PC-3 (cell line): ENCODE measurements around the gene S100A16.

Source experiments
- CTCF ChIP-seq: fragments of 300-600 bp; sonication (generic); conservative IDR thresholded peaks from 2 replicates; pipeline ENCODE4 v1.5.1; 2017; ENCODE audit warnings: antibody characterized with exemption, low read depth, mild to moderate bottlenecking, low read length
- EZH2 ChIP-seq: fragments of 300-600 bp; sonication (generic); IDR thresholded peaks from one replicate; pipeline ENCODE4 v1.6.1; 2017; ENCODE audit warnings: antibody characterized with exemption, mild to moderate bottlenecking, low read length; ENCODE audit not compliant: unreplicated experiment
- EZH2phosphoT487 ChIP-seq: fragments of 300-600 bp; sonication (generic); IDR thresholded peaks from 2 replicates; pipeline ENCODE4 v1.6.1; 2018; ENCODE audit warnings: mild to moderate bottlenecking, antibody characterized with exemption, low read length, borderline replicate concordance

GRCh38 chr1:153643816-153644215 lies 30.9 kb upstream of the S100A16 start:
- TF ChIP-seq EZH2 (no peak), CTCF (no peak), EZH2phosphoT487 (no peak)
